BE2C (cell line): ENCODE measurements around the gene TMEM87A.

Experiments used
- DNase-seq: peaks from one replicate; pipeline ENCODE4 v3.0.0-alpha.2; 2020
- H3K27me3 ChIP-seq: fragments of 250-450 bp; sonication (Bioruptor Pico); 2 replicates; pipeline ENCODE4 v1.5.1; 2020; ENCODE audit warnings: mild to moderate bottlenecking
- H3K36me3 ChIP-seq: fragments of 250-450 bp; sonication (Bioruptor Pico); 2 replicates; pipeline ENCODE4 v1.5.1; 2020; ENCODE audit warnings: mild to moderate bottlenecking
- H3K4me1 ChIP-seq: fragments of 250-450 bp; sonication (Bioruptor Pico); 2 replicates; pipeline ENCODE4 v1.5.1; 2020
- H3K4me3 ChIP-seq: 2 replicates; pipeline ENCODE4 v1.5.1; 2011; ENCODE audit warnings: low read depth, low read length
- H3K9me3 ChIP-seq: fragments of 250-450 bp; sonication (Bioruptor Pico); 2 replicates; pipeline ENCODE4 v1.5.1; 2020
- TF ChIP-seq, protein P1 (sequence below): IDR thresholded peaks from 2 replicates; pipeline ENCODE4 v1.5.1; 2012; ENCODE audit warnings: mild to moderate bottlenecking, low read depth, low read length

TMEM87A gene

DNA sequence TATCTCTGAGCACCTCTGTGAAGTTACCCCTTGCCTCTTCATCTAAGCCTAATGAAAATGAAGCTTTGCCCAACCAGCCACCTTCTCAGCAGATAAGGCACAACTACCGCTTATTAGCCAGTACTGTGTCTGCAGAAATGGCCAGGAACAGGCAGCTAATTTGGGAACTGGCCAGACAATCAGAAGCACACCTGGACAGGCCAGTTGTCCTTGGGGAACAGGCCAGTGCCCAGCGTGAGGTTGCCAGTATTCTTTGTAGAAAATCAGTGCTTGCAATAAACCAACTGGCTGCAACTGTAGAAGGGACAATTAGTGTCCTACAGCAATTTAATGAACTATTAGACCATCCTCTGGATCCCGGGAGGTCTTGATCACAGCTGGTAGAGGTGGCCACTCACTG lies 10.4 kb upstream of the TMEM87A start:
- no peaks in the 10 kb centered on the region for H3K4me1 ChIP-seq
- no peak for DNase-seq
- TF ChIP-seq, protein P1, sequence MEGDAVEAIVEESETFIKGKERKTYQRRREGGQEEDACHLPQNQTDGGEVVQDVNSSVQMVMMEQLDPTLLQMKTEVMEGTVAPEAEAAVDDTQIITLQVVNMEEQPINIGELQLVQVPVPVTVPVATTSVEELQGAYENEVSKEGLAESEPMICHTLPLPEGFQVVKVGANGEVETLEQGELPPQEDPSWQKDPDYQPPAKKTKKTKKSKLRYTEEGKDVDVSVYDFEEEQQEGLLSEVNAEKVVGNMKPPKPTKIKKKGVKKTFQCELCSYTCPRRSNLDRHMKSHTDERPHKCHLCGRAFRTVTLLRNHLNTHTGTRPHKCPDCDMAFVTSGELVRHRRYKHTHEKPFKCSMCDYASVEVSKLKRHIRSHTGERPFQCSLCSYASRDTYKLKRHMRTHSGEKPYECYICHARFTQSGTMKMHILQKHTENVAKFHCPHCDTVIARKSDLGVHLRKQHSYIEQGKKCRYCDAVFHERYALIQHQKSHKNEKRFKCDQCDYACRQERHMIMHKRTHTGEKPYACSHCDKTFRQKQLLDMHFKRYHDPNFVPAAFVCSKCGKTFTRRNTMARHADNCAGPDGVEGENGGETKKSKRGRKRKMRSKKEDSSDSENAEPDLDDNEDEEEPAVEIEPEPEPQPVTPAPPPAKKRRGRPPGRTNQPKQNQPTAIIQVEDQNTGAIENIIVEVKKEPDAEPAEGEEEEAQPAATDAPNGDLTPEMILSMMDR, result no peak
- no peaks in the 10 kb centered on the region for H3K27me3 ChIP-seq
- no peaks in the 10 kb centered on the region for H3K9me3 ChIP-seq
- H3K4me3 ChIP-seq, result no peak overlapping the region
- H3K36me3 ChIP-seq, result no peaks in the 10 kb centered on the region

DNA sequence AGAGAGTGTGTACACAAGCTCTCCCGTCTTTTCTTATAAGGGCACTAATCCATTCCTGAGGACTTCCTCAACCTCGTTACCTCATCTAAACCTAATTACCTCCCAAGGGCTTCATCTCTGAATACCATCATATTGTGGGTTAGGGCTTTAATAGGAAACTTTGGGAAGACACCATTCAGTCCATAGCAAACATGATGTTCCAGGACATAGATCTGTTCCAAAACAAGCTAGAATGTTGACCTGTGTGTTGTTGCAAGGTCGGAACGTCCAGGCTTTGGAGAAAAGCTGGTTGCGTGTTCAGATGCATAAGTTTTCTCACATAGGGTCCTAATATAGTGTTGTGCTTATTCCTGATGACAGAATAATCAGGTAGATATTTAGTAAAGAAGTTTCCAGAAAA lies 9.7 kb upstream of the TMEM87A start:
- Histone ChIP-seq H3K36me3 (no peaks in the 10 kb centered on the region), H3K27me3 (no peaks in the 10 kb centered on the region), H3K4me3 (no peak overlapping the region), H3K4me1 (no peaks in the 10 kb centered on the region), H3K9me3 (no peaks in the 10 kb centered on the region)
- TF ChIP-seq, protein P1, result no peak
- no peak for DNase-seq

DNA sequence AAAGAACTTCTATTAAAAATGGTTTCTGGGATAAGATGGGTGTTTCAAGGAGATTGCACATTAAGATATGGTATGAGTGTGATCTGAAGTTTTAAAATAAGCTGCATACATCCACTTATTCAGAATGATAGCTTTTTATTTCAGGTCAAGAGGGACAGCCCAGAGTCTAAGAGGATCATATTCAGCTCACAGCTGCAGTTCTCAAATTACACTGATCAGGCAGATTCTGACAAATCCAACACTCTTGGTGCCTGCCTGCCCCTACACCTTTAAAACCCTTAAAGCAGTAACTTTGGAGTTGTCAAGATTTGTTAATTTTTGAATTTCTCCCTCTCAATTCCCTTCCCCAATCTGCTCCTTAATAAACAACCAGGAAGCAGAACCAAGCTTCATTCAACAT lies 9.1 kb upstream of the TMEM87A start:
- DNase-seq, result no peak
- H3K4me1 ChIP-seq, result no peaks in the 10 kb centered on the region
- H3K4me3 ChIP-seq, result no peak overlapping the region
- H3K36me3 ChIP-seq, result no peaks in the 10 kb centered on the region
- TF ChIP-seq, protein P1, result no peak
- H3K27me3 ChIP-seq, result no peaks in the 10 kb centered on the region
- H3K9me3 ChIP-seq, result no peaks in the 10 kb centered on the region

DNA sequence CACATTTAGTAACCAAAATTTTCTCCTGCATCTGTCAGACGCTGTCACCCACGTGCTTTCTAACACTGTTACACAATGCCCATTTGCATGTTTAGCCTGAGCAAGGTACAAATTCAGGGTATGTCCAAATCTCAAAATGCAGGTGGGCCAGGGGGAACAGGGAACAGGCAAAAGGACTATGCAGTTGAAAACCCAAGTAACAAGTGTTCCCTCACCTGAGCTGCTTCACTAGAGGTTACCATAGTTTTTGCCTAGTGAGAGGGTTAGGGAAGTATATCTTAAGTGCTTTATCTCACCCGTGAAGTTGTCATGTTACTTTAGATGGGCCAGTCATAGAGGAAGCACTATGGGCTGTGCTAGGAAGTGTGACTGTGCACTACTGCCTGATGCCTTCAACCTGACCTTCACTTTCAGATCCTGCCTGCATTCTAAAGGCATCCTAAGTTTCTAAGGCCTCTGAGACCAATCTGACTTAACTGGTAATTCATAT lies 6.0 kb upstream of the TMEM87A start:
- Histone ChIP-seq H3K27me3 (no peaks in the 10 kb centered on the region), H3K36me3 (no peaks in the 10 kb centered on the region), H3K4me1 (no peaks in the 10 kb centered on the region), H3K4me3 (no peak overlapping the region), H3K9me3 (no peaks in the 10 kb centered on the region)
- DNase-seq, result no peak
- TF ChIP-seq, protein P1, result no peak

DNA sequence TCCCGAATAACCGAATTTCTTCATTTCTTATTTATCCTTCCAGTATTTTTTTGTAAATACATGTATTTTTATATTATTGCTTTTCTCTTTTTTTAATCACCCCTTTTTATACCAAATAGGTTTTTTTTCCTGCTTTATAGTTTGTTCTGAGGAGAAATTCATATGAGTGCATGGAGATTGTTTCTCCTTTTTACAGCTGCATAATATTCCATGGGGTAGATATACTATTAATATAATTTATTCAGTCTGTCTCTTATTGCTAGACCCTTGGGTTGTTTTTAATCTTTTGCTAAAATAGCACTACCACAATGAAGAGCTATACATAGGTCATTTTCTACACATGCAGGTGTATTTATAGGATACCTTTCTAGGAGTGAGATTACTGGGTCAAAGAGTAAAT lies 3.5 kb upstream of the TMEM87A start:
- Histone ChIP-seq H3K27me3 (no peaks in the 10 kb centered on the region), H3K4me3 (no peak overlapping the region), H3K9me3 (no peaks in the 10 kb centered on the region), H3K36me3 (no peaks in the 10 kb centered on the region; the same call in 1 of the 2 replicates), H3K4me1 (no peaks in the 10 kb centered on the region)
- no peak for DNase-seq
- TF ChIP-seq, protein P1, result no peak

DNA sequence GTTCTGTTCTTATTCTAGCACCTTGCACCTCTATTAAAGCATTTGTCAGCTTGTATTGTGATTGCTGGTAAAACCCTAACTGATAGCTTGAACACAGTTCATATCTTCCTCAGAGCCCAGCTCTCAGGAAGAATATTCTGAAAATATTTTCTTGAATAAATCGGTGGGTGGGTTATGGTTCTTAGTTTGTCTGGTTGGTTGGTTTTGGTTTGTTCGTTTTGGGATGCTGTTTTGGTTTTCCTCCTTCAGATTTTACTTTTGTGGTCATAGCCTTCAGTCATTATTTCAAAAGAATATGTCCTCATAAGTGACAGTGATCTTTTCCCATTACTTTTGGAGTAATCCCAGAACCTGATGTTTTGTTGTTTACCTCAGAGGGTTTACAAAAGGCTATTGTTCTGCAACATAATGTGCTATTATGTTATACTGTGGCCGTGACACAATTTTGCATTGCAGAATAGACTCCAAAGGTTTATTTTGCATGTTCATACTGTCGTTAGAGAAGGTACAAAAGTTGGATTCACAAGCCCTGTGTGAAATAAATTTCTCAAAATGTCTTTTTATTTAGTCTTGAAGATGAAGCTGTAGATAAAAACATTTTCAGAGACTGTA lies 2.7 kb upstream of the TMEM87A start:
- Histone ChIP-seq H3K4me3 (no peak overlapping the region), H3K9me3 (no peaks in the 10 kb centered on the region), H3K27me3 (no peaks in the 10 kb centered on the region), H3K36me3 (no peaks in the 10 kb centered on the region; the same call in 1 of the 2 replicates), H3K4me1 (no peaks in the 10 kb centered on the region)
- DNase-seq, result no peak
- TF ChIP-seq, protein P1, result no peak
